HG03354 (cell line): ENCODE results near the gene NLGN4X.

ENCODE experiments used
- ATAC-seq: cut with Tn5 transposase; IDR thresholded peaks from one replicate; pipeline ENCODE4 v1.9.1; 2021; ENCODE audit warnings: mild to moderate bottlenecking; ENCODE audit not compliant: unreplicated experiment, poor library complexity, severe bottlenecking

Gene NLGN4X

GRCh38 chrX:6228720-6229119, at the start of gene NLGN4X:
Gene NLGN4X, minus strand, starts transcription at chrX:6228867. Its CDS starts 77,401 bp downstream, at chrX:6151466.
- no peak for ATAC-seq

GRCh38 chrX:6266041-6266440, 37.4 kb upstream of the NLGN4X start:
- ATAC-seq, result no peak

GRCh38 chrX:6262959-6263358, 34.3 kb upstream of the NLGN4X start:
- ATAC-seq, result no peak

- no peak for ATAC-seq
Measured at GRCh38 chrX:6257025-6257424, 28.4 kb upstream of the NLGN4X start.

GRCh38 chrX:6244666-6245065, 16.0 kb upstream of the NLGN4X start:
- ATAC-seq, result no peak

- ATAC-seq, result no peak
Measured at GRCh38 chrX:6238576-6238975, 9.9 kb upstream of the NLGN4X start.

GRCh38 chrX:6227935-6228334, 732 bp downstream of the NLGN4X start:
- ATAC-seq, result no peak

- no peak for ATAC-seq
Measured at GRCh38 chrX:6227453-6227835, 1.2 kb downstream of the NLGN4X start.

- no peak for ATAC-seq
Measured at GRCh38 chrX:6226596-6227452, 1.8 kb downstream of the NLGN4X start.

- no peak for ATAC-seq
Measured at GRCh38 chrX:6225911-6226595, 2.6 kb downstream of the NLGN4X start.

- no peak for ATAC-seq
Measured at GRCh38 chrX:6225288-6225910, 3.3 kb downstream of the NLGN4X start.

GRCh38 chrX:6223516-6223915, 5.2 kb downstream of the NLGN4X start:
- ATAC-seq, result no peak

- ATAC-seq, result no peak
Measured at GRCh38 chrX:6210230-6210629, 18.4 kb downstream of the NLGN4X start.

GRCh38 chrX:6203462-6204215, 25.0 kb downstream of the NLGN4X start:
- ATAC-seq, result no peak

- no peak for ATAC-seq
Measured at GRCh38 chrX:6199486-6199885, 29.2 kb downstream of the NLGN4X start.

GRCh38 chrX:6187256-6187655, 41.4 kb downstream of the NLGN4X start:
- no peak for ATAC-seq

- peak; percentile 99 for ATAC-seq
Measured at GRCh38 chrX:6184900-6185515, 43.7 kb downstream of the NLGN4X start.

- no peak for ATAC-seq
Measured at GRCh38 chrX:6175914-6176313, 52.8 kb downstream of the NLGN4X start.

- no peak for ATAC-seq
Measured at GRCh38 chrX:6170424-6170823, 58.2 kb downstream of the NLGN4X start.

GRCh38 chrX:6169407-6169806, 59.3 kb downstream of the NLGN4X start:
- ATAC-seq, result no peak
